ENCODE measurements around the gene FAM117B.
"Not testable (repeated sequence)": the region's sequence is repeated elsewhere in the genome, so short reads cannot be mapped to it uniquely, and the experiment has no call there.

DNA sequence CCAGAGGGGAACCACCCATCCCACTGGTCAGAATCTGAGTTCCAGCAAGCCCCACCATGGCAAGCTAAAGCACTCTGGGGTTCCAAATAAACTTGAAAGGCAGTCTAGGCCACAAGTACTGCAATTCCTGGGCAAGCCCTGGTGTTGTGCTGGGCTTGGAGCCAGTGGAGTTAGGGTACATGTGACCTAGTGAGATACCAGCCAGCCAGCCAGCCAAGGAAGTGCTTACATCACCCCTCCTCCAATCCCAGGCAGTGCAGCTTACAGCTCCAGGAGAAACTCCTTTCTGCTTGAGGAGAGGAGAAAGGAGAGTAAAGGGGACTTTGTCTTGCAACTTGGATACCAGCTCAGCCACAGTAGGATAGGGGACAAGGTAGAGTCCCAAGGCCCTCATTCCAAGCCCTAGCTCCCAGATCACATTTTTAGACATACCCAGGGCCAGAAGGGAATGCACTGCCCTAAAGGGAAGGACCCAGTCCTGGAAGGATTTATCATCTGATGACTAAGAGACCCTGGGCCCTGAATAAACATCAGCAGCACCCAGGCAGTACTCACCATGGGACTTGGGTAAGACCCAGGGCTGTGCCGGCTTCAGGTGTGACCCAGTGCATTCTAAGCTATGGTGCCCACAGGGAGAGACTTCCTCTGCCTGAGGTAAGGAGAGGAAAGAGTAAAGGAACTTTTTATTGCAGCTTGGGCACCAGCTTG lies 172.8 kb downstream of the FAM117B start:
- not testable (repeated sequence) for TF ChIP-seq EZH2 (IDR thresholded peaks at IDR 0.05; ENCODE audit: low read length)
- TF ChIP-seq, protein P1, sequence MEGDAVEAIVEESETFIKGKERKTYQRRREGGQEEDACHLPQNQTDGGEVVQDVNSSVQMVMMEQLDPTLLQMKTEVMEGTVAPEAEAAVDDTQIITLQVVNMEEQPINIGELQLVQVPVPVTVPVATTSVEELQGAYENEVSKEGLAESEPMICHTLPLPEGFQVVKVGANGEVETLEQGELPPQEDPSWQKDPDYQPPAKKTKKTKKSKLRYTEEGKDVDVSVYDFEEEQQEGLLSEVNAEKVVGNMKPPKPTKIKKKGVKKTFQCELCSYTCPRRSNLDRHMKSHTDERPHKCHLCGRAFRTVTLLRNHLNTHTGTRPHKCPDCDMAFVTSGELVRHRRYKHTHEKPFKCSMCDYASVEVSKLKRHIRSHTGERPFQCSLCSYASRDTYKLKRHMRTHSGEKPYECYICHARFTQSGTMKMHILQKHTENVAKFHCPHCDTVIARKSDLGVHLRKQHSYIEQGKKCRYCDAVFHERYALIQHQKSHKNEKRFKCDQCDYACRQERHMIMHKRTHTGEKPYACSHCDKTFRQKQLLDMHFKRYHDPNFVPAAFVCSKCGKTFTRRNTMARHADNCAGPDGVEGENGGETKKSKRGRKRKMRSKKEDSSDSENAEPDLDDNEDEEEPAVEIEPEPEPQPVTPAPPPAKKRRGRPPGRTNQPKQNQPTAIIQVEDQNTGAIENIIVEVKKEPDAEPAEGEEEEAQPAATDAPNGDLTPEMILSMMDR (optimal IDR thresholded peaks at IDR 0.05 in 1 of 3, IDR thresholded peaks at IDR 0.05 in 1 of 3, conservative IDR thresholded peaks at IDR 0.05 in 1 of 3; ENCODE audit: extremely low read depth in 1 of 3, insufficient read depth in 2 of 3, low read length in 3 of 3): not testable (repeated sequence)
